HG03045 (cell line): ENCODE results near the gene SLC12A8.

ENCODE experiments used
- ATAC-seq: cut with Tn5 transposase; IDR thresholded peaks from one replicate; pipeline ENCODE4 v1.9.1; 2021; ENCODE audit warnings: mild to moderate bottlenecking, moderate library complexity; ENCODE audit not compliant: unreplicated experiment

Gene SLC12A8

DNA sequence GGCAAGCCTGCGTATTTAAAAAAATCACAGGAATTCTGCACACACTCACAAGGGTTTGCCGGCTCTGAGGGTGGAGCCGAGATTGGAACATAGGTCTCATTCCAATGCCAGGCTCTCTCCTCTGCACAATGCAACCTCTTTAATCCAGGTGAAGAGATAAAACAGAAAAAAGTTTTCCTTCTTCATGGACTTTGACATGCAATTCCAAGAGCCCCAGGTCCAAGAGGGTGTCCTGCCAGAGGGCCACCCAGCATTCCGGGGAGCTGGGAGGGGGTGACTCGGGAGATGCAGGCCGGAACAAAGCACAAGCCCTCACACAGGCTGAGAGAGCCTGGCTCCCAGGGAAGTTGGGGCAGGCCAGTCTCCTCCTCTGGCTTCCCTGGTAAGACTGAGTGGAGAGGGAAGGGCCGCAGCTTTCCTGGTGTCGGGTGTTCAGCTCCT, 6.7 kb upstream of the SLC12A8 start:
- no peak for ATAC-seq

DNA sequence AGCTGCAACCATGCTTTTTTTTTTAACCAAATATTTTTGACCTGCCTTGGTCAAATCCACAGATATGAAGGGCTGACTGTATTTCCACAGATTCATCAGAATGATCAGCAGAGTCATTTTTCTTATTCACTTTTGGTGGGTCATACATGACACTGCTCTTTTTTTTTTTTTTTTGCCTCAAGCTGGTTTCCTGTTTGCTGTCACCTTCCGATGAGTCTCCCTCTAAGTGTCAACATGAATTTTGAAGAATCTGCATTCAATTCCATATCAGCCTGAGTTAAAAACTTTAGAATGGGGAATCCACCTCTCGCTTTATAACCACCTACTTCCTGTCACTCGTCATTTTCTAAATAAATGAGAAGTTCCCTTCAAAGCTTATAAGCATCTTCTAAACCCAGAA, 2.2 kb upstream of the SLC12A8 start:
- ATAC-seq, result no peak

DNA sequence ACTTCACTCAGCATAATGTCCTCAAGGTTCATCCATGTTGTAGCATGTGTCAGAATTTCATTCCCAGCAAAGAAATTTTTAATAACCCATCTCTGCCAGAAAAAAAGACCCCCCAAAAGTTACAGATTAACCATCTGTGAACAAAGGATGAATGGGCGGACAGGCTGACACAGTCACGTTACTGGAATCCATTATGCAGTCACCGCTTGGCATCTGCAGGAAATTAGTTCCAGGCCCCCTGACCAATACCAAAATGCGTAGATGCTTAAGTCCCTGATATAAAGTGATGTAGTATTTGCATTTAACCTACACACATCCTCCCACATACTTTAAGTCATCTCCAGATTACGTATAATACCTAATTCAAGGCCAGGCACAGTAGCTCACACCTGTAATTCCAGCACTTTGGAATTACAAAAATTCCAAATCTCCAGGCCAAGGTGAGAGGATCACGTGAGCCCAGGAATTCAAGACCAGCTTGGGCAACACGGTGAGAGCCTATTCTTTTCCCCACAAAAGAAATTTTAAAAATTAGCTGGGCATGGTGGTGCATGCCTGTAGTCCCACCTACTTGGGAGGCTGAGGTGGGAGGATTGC, 1.5 kb upstream of the SLC12A8 start:
- no peak for ATAC-seq

DNA sequence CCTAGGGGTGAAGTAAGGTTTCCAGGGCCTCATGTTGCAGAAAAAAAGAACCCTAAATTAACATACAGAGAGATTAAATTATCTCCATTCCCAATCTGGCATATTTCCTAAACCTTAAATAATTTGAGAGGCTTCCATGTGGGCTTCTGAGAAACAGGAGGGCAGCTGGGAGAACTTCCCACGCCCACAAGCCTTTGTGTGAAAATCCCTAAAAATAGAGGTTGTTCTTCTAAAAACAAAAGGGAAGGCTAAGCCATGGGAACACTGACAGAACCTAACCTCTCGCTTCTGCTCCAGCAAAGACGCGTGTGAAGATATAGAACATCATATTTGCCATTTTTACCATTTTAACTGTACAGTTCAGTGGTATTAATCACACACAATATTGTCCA, 812 bp upstream of the SLC12A8 start:
- no peak for ATAC-seq

DNA sequence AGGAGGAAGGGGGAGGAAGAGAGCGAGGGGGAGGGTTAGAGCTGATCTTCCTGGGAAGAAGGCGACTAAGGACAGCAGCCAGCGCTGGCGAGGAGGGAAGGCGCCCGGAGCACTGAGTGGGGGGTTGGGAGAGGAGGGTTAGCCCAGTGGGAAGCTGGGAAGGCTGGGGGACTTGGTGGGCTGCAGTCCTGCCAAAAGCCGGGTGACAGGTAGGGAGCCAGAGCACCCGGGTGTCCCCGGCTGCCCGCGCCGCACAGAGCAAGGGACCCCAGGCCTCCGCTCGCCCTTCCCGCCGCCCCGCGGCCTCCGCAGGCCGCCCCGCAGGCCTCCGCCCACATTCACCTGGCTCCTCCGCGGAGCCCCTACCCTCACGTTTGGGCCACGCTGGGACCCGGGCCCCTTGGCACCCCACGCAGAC, 448 bp downstream of the SLC12A8 start:
- no peak for ATAC-seq

DNA sequence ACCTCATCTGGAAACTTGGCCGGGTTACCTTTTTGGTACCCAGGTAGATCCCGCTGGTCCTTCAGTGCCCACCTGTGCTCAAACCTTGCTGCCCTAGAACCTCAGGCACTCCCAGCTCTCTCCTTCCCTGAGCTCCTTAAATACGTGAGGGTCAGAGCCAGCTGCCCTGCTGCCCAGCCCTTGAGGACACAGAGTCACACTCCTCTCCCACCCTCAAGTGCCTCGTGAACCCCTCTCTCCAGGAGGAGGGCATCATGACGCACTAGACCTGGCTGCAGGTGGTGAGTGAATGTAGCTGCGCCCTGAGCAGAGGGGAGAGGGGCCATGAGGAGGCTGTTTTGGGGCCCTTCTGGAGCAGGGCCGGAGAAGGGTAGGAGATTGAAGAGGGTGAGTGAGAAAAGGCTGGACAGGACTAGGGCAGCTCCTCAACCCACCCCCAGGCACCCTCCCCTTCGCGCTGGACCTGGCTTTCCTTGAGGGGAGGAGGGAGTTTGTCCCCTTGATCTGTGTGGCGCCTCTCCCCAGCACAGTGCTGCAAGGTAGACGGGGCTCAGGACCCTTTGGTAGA, 941 bp downstream of the SLC12A8 start:
- no peak for ATAC-seq

DNA sequence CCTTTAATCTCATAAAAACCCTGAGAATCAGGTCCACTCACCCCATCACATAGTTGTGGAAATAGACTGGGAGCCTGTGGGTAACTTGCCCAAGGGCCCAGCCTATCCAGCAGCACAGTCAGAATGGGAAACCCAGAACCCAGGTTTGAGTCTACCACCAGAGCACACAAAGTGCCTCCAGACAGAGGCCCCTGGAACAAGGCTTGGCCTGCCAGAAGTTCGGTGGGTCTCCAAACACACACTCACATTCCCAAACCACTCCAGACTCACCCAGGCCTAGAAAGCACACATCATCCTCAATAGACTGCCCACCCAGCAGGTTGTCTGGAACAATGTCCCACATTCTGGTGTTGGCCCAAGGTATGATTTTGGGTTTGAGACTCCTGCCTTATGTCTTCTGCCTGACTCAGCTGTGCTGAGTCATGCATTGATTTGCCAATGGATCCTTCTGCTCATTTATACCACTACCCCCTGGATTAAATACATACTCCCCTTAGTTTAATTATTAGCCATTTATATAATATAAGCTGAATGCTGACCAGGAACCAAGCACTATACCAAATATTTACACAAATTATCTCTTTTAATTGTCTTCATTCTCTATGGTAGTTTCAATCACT, 4.5 kb downstream of the SLC12A8 start:
- ATAC-seq, result no peak

DNA sequence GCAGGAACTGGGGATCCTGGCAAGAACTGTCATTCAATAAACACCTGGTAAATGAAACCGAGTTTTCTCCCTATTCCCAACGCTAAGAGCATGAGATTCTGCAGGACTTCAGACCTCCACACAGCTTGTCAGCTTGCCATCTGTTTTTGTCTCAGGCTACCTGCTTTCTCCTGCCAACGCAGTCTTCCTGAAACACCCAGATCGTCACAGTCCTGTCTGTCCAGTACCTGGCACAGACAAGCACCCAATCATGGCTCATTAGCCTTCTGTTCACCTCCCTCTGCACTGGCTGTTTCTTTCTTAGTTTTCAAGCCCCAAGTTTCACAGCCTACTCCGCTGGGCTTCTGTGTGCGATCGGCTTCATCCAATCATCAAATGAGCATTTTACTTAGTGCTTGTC, 5.0 kb downstream of the SLC12A8 start:
- no peak for ATAC-seq

DNA sequence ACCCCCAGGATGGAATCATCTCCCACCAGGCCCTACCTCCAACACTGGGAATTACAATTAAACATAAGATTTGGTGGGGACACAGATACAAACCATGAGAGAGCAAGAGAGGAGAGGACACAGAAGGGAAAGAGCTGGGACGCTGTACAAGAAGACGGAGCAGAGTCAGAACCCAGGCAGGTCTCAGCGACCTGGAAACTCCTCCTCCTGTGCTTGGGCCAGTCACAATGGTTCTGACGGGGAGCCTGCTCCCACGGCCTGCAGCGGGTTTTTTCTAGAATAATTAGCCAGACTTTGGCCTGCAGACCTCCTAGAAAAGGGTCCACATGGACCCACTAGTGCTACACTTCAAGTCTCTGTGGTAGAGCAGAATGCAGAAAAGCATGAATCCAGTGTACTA, 5.6 kb downstream of the SLC12A8 start:
- ATAC-seq, result no peak

DNA sequence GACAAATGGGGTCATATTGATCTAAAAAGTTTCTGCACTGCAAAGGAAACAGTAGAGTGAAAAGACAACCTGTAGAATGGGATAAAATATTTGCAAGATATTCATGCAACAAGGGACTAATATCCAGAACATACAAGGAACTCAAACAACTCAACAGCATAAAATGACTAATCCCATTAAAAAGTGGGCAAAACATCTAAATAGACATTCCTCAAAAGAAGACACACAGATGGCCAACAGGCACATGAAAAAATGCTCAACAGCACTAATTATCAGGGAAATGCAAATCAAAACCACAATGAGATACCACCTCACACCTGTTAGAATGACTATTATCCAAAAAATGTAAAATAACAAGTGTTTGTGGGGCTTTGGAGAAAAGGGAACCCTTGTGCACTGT, 8.8 kb downstream of the SLC12A8 start:
- ATAC-seq, result no peak

DNA sequence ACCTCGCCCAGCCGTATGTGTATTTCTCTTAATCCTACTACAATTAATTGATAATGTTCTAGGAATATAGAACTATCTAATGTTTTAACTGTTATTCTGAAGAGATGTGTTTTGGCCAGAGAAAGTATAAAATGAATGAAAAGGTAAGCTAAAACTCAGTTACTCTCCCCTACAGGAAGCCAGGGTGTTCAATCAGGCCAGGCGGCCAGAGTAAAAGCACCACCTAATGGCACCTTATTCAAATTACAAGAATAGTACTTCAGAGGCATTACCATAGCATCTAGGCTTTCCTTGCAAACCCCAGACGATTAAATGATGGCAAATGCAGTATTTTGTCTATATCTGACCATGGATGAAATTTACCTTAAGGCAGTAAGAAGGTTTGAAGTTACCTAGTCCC, 10.4 kb downstream of the SLC12A8 start:
- ATAC-seq, result no peak

DNA sequence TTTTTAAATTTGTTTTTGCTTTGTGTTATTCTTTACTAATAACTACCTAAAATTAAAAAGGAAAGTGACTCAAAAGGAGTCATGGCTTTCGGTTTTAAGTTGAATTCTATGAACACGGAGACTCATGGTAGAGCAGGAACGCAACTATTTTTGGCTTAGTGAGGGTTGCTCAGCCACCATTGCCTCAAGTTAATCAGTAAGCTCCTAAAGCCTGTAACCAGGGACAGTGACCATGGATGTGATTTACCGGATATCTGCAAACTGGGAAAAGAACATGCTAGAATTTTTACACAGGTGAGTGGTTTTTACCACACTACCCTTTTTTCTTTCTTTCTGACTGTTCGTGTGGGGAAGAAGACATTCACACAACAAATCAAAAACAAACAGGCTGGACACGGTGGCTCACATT, 11.8 kb downstream of the SLC12A8 start:
- ATAC-seq, result peak; percentile 61

DNA sequence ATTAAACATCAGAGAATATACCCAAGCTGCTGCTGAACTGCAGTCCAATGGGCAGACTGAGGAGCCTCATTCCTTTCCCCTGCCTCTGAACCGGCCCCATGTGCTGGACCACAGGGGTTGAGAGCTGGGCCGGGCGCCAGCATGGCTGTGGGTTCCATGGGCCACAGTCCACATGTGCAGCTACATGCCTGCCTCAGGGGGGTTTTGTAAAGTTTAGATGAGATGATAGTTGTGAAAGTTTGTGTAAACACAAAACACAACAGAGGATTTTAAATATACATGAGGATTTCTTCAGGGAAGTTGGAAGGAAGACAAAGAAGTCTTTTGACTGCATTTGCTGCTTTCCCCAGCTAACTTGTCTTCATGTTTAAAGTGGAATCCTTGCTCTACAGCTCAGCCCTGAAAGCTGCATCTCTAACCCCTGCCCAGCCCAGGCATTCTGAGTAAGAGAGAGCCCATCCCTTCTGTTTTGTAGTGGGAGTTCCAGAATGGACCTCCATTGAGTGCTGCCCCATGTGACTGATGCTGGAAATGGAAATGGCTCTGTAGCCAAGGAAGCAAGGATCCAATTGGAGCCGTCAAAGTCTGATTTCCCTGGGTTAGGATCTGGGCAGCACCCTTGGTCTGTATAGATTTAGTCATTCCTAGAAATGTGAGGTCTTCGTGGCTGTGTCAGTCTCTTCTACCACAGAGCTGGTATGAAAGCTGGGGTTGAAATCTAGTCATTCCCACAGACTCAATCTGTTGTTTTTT, 17.5 kb downstream of the SLC12A8 start:
- ATAC-seq, result no peak

DNA sequence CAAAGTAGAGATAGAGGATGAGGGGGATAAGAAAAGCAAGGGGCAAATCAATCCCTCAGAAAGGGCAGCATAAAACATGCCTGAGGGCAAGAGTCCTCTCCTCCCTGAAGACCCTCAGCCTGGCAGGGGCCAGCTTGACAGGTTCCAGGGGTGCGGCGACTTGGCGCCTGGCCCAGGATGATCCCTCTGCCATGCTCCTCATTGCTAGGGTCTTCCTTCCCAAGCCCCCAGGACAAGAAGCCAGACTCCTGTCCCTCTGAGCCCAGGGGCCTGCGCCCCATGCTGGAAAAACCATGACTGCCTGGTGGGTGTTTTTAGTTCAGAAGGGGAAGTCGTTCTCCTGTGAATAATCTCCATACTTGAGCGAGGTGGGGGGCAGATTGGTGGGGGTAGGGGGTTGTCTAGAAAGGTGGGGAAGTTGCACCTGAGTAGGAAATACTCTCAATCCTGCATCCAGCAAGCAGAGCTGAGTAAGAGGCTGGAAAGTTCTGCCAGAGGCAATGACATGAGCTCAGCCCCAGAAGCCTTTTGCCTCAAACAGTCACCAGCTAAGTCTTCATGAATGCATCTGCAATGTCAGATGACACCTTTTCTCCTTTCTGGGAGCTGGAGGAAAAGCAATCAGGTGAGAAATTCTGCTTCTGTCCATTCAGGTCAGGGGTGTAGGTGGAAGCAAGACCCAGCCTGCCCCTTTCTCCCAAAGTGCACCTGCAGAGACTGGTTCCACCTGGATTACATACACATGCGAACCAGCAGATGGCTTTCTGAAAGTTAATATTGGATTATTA, 18.3 kb downstream of the SLC12A8 start:
- ATAC-seq, result no peak

DNA sequence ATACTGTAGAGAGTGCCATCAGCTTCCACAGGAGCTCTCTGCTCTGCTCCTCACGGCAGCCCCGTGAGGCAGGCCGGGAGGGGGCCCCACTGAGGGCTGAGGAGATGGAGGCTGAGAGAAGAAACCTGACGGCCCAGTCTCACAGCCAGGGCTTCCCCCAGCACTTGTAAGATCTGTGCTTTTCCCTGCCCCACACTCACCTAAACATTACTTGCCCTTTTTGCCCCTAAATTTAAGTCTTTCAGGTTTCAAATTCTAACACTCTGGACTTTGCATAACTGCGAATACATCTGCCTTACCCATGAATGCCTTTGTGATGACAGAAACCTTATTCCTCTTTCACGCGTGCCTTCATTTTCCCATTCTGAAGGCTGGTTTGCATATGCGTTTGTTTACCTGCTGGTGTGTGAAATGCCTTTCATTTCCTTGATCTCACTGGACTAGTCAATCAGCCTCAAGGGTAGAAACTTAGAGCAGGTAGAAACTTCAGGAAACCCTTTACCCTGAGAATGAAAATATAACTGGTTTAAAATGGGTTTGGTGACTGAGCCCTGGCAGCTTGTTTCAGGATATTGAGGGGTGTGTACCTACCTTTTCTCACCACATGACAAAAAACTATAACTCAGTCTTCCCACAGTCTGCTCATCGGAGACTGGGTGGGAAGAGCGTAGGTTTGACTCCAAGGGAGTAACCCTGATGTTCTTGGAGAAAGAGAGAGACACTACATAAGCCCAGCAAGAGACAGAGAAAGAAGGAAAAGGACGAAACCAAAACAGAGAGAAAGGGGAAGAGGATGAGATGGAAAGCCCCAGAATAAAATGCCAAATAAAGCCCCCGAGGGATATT, 20.1 kb downstream of the SLC12A8 start:
- peak; percentile 63 for ATAC-seq

DNA sequence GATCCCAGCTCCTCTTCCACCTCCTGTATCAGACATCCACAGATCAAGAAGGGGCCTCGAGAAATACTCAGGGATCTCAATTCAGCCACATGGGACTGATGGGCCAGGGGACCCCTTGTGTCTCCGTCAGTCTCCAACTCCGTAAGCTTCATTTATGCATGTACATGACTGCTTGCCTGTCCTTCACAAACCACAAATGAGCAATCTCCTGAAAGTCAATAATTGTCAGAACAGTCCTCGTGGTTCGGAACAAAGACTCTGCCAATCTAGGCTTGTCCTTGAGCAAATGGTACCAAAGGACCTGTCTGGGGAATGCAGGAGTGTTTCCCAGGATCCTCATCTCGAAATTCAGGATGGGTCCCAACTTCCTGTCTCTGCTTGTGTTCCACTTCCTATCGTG, 20.8 kb downstream of the SLC12A8 start:
- ATAC-seq, result no peak

DNA sequence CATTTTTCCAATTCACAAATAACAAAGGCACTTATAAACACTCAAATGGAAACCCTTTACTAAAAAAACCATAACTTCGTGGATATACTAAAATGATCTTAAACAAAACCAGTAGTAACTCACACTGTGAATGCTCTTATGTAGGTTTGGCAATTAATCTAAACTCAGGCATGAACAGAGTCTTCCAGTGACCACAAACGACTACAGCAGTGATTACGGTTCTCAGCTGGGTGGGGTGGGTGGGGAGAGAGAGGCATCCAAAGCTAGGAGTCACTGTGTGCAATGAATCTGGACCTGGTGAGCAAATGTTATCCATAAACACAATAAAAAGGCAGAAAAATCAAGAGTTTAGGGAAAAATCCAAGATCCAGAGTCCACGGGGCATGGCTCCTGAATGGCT, 21.3 kb downstream of the SLC12A8 start:
- no peak for ATAC-seq

DNA sequence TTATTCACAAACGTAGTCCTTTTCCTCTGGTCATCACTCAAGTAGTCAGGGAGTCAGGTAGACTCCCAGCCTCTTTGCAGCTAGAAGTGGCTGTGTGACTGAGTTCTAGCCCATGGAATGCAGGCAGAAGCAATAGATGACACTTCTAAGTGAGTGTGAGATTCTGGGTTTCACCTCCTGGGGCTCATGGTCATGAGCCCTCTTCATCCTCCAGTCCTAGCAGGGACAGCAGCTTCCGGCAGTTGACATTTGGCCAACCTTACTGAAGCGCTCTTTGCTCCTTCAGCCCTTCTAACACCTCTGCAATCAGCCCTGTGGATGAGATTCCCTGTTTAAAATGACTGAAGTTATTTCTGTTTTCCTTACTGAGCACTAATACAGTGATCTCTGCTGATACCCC, 21.8 kb downstream of the SLC12A8 start:
- no peak for ATAC-seq

DNA sequence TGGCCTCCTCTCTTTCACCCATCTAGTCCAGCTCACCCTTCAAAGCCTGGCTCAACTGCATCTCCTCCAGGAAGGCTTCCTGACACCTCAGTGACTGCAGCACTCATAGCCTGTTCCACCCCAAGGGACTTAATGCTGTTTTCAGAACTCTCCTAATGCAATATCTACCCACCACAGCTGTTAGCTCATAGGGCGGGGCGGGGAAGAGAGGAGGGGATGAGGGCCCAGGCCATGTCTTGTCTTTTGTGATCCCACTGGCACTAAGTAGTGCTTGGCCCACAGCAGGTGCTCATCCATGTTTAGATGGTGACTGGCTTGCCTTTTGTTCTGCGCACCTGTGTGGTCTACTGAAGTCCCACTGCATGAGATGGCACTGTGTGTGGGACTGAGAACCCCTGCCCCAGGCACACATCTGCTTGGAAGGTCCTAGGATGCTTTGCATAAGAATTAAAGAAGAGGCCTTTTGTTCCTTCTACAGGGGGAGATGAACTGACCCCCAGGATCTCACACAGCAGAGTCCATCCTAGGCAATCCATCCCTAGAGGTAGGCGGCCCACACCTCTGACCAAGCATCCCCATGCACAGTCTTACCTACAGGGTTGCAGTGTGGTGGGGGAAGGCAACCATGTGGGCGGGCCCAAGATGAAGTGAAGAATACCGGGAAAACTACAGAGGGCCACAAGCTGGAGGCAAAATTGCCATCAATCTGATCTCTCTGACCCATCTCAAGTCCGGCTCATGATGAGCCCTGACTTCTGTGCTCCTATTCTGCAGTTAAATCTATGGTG, 23.0 kb downstream of the SLC12A8 start:
- no peak for ATAC-seq

DNA sequence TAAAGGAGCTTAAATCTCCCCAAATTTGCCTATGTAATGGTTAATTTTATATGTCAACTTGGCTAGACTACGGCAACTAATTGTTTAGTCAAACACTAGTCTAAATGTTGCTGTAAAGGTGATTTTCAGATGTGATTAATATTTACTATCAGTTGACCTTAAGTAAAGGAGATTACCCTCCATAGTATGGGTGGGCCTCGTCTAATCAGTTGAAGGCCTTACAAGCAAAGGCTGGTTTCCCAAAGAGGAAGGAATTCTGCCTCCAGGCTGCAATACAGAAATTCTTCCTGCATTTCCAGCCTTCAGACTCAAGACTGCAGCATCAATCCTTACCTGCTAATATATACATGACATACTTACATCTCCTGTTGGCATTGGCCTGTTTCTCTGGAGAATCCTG, 23.6 kb downstream of the SLC12A8 start:
- no peak for ATAC-seq
